ENCODE data around the gene SPOP. TPM values are rescaled to one million over a fixed set of nuclear protein-coding genes. Genes with fewer than 3 reads are reported as not detected.
A peak's percentile ranks its signal among the peaks of the same experiment; 100 is the strongest.

SPOP gene
- total RNA-seq, 1 donor from 2014 or later = 87.3 TPM

GRCh38 chr17:49634485-49634860 is 43.4 kb downstream of the SPOP start:
- Histone ChIP-seq H3K4me3 (no peak overlapping the region), H3K27me3 (no peaks in the 10 kb centered on the region), H3K9me3 (no peaks in the 10 kb centered on the region), H3K36me3 (no peaks in the 10 kb centered on the region), H3K4me1 (peaks cover 51% of the 10 kb centered on the region), H3K27ac (peak overlapping the region; percentile 11)
- DNase-seq (no peak), ATAC-seq (no peak)
- no peak for TF ChIP-seq CTCF (IDR thresholded peaks at IDR 0.05)
- intact Hi-C loops (cut with DNase I) = no loop called here

- no peak overlapping the region for H3K4me3 ChIP-seq
- no peak for DNase-seq
- ATAC-seq = no peak
- intact Hi-C loops (cut with DNase I) = no loop called here
- H3K36me3 ChIP-seq = no peaks in the 10 kb centered on the region
- H3K27ac ChIP-seq = peak overlapping the region; percentile 11
- TF ChIP-seq CTCF (IDR thresholded peaks at IDR 0.05) = no peak
- H3K27me3 ChIP-seq = no peaks in the 10 kb centered on the region
- peaks cover 56% of the 10 kb centered on the region for H3K4me1 ChIP-seq
- no peaks in the 10 kb centered on the region for H3K9me3 ChIP-seq
Observed at GRCh38 chr17:49633762-49634484, 44.0 kb downstream of the SPOP start.

- Histone ChIP-seq H3K36me3 (no peaks in the 10 kb centered on the region), H3K4me1 (peaks cover 63% of the 10 kb centered on the region), H3K27me3 (no peaks in the 10 kb centered on the region), H3K9me3 (no peaks in the 10 kb centered on the region), H3K27ac (no peak overlapping the region), H3K4me3 (no peak overlapping the region)
- DNase-seq = no peak
- intact Hi-C loops (cut with DNase I) = no loop called here
- ATAC-seq = no peak
- TF ChIP-seq CTCF (IDR thresholded peaks at IDR 0.05) = no peak
Observed at GRCh38 chr17:49633250-49633649, 44.6 kb downstream of the SPOP start.

- TF ChIP-seq CTCF (IDR thresholded peaks at IDR 0.05) = no peak
- ATAC-seq = no peak
- H3K27ac ChIP-seq = peak overlapping the region; percentile 27
- intact Hi-C loops (cut with DNase I) = no loop called here
- peaks cover 66% of the 10 kb centered on the region for H3K4me1 ChIP-seq
- H3K27me3 ChIP-seq = no peaks in the 10 kb centered on the region
- no peaks in the 10 kb centered on the region for H3K36me3 ChIP-seq
- no peak overlapping the region for H3K4me3 ChIP-seq
- DNase-seq = no peak
- no peaks in the 10 kb centered on the region for H3K9me3 ChIP-seq
Observed at GRCh38 chr17:49632201-49632600, 45.7 kb downstream of the SPOP start.

- no peak for TF ChIP-seq CTCF (IDR thresholded peaks at IDR 0.05)
- no peak for DNase-seq
- no peaks in the 10 kb centered on the region for H3K9me3 ChIP-seq
- H3K4me1 ChIP-seq = peaks cover 64% of the 10 kb centered on the region
- H3K27me3 ChIP-seq = no peaks in the 10 kb centered on the region
- no peak overlapping the region for H3K4me3 ChIP-seq
- intact Hi-C loops (cut with DNase I) = no loop called here
- H3K27ac ChIP-seq = no peak overlapping the region
- H3K36me3 ChIP-seq = no peaks in the 10 kb centered on the region
- ATAC-seq = no peak
Observed at GRCh38 chr17:49631496-49631895, 46.4 kb downstream of the SPOP start.
